ENCODE results near the gene ZNF296. TPM values are rescaled to one million over a fixed set of nuclear protein-coding genes. Genes with fewer than 3 reads are reported as not detected.
A peak's percentile ranks its signal among the peaks of the same experiment; 100 is the strongest.

ZNF296 gene
- total RNA-seq, 3 donors from 2014 or later, result 0.98 to 1.9 (median 1.3) TPM

GRCh38 chr19:45045671-45046353 lies 30.5 kb downstream of the ZNF296 start:
- TF ChIP-seq POLR2AphosphoS5 (IDR thresholded peaks at IDR 0.05) (no peak), POLR2A (IDR thresholded peaks at IDR 0.05) (no peak)
- DNase-seq (ENCODE audit: low spot score in 2 of 2), result no peak
- peaks cover 0 to 19% of the 10 kb centered on the region in 2 donors for H3K4me1 ChIP-seq
- peak overlapping the region in 1 of 2 donors; percentile 3 for H3K27ac ChIP-seq
- intact Hi-C loops (cut with DNase I; ENCODE audit: low total_unique reads), result no loop called here
- no peaks in the 10 kb centered on the region for H3K27me3 ChIP-seq
- no peaks in the 10 kb centered on the region for H3K36me3 ChIP-seq
- no peaks in the 10 kb centered on the region for H3K9me3 ChIP-seq
- no peak overlapping the region for H3K4me3 ChIP-seq

GRCh38 chr19:45041125-45041524 lies 35.2 kb downstream of the ZNF296 start:
- intact Hi-C loops (cut with DNase I; ENCODE audit: low total_unique reads), result no loop called here
- Histone ChIP-seq H3K36me3 (no peaks in the 10 kb centered on the region), H3K4me1 (peaks cover 8 to 19% of the 10 kb centered on the region in 2 donors)

GRCh38 chr19:45040059-45040771 lies 36.1 kb downstream of the ZNF296 start:
- no peak for DNase-seq (ENCODE audit: low spot score in 2 of 2)
- TF ChIP-seq POLR2A (IDR thresholded peaks at IDR 0.05) (no peak), CTCF (IDR thresholded peaks at IDR 0.05) (no peak), POLR2AphosphoS5 (IDR thresholded peaks at IDR 0.05) (no peak)
- H3K27ac ChIP-seq, result peak overlapping the region in 1 of 2 donors; percentile 95
- H3K9me3 ChIP-seq, result no peaks in the 10 kb centered on the region
- peak overlapping the region; percentile 82 to 91 (median 86) for H3K4me3 ChIP-seq
- intact Hi-C loops (cut with DNase I; ENCODE audit: low total_unique reads), result no loop called here
- peaks cover 8 to 14% of the 10 kb centered on the region in 2 donors for H3K4me1 ChIP-seq
- no peaks in the 10 kb centered on the region for H3K36me3 ChIP-seq
- H3K27me3 ChIP-seq, result no peaks in the 10 kb centered on the region

More at GRCh38 chr19:45041125-45041524, 35.2 kb downstream of the ZNF296 start:
- no peak overlapping the region for H3K4me3 ChIP-seq
- DNase-seq (ENCODE audit: low spot score in 2 of 2), result no peak
- TF ChIP-seq POLR2A (IDR thresholded peaks at IDR 0.05) (no peak), POLR2AphosphoS5 (IDR thresholded peaks at IDR 0.05) (no peak), CTCF (IDR thresholded peaks at IDR 0.05) (no peak)
- H3K27ac ChIP-seq, result no peak overlapping the region
- no peaks in the 10 kb centered on the region for H3K9me3 ChIP-seq
- no peaks in the 10 kb centered on the region for H3K27me3 ChIP-seq

GRCh38 chr19:45038931-45039893 lies 37.1 kb downstream of the ZNF296 start, which contains the start of gene CLASRP:
CLASRP (plus strand) TSS chr19:45039045; CDS start chr19:45040213, 1,168 bp downstream.
- peak; percentile 93 for TF ChIP-seq POLR2A (IDR thresholded peaks at IDR 0.05)
- peak; percentile 95 to 98 (median 98) for TF ChIP-seq POLR2AphosphoS5 (IDR thresholded peaks at IDR 0.05)
- TF ChIP-seq CTCF (IDR thresholded peaks at IDR 0.05), result no peak
- intact Hi-C loops (cut with DNase I; ENCODE audit: low total_unique reads), result no loop called here
- DNase-seq (ENCODE audit: low spot score in 2 of 2), result peak; percentile 84 to 92
- Histone ChIP-seq H3K4me3 (peak within 1 kb of the TSS; percentile 82 to 91 (median 86)), H3K4me1 (peaks cover 8 to 14% of the 10 kb centered on the region in 2 donors), H3K36me3 (no peaks in the 10 kb centered on the region), H3K9me3 (no peaks in the 10 kb centered on the region), H3K27me3 (no peaks in the 10 kb centered on the region), H3K27ac (peak within 1 kb of the TSS; percentile 95 to 96)

Measured in breast epithelium (tissue), 4 donors.